Hippocampal formation (tissue), 2 donors: ENCODE data around the gene SERTAD4.
"Not testable (repeated sequence)": the region's sequence is repeated elsewhere in the genome, so short reads cannot be mapped to it uniquely, and the experiment has no call there.

Experiments
- DNase-seq, 2 donors: peaks; one replicate each; lab custom pipeline; 2025; lab: John Stamatoyannopoulos, UW

SERTAD4 gene

DNA sequence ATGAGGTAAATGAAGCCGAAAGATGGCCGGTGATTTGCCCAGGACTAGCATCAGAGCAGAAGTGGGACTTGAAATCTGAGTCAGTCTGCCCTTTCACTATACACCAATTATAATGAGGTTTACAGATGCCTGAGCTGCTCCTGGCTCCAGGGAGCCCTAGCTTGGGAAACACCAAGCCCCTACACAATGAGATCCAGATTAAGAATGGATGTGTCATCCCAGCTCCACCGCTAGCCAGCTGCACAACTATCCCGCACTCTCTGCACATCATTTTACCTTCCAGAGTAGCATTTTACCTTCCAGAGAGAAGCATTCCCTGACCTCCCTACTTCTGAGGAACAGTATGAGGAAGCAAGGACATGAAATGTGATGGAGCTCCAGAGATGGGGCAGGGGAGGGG, 27.0 kb downstream of the SERTAD4 start:
- no peak for DNase-seq

DNA sequence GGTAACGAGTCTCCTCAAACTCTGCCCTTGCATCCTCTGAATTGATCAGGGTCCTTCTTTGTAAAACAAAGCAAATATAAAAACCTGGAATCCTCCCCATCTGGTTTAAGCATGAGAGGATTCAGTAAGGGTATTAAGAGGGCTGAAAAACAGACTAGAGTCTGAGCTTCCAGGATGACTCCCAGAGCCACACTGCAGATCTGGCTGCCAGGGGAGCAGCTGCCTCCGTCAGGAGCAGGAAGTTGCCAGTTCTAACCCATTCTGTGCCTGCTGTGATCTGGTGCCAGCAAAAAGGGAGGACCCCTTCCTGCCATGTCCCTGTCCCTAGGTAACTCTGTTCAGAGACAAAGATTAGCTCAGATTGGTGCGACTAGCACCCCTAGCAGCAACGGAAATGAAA, 27.5 kb downstream of the SERTAD4 start:
- no peak for DNase-seq

GRCh38 chr1:210262167-210262896, 29.7 kb downstream of the SERTAD4 start:
- no peak for DNase-seq

GRCh38 chr1:210262897-210263272, 30.3 kb downstream of the SERTAD4 start:
- no peak for DNase-seq

DNA sequence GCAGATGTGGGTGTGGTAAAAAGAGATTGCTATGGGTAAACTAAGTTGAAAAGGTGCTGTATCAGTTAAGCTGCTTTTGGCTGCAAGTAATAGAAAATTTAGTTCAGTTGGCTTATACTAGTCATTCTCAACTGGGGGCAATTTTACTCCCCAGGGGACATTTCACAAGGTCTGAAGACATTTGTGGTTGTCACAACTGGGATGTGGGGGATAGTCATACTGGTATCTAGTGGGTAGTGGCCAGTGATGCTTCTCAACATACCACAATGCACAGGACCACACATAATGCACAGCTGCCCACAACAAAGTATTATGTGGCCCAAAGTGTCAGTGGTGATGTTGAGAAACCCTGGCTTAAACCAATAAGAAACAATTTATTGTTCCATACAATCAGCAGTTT, 31.4 kb downstream of the SERTAD4 start:
- no peak for DNase-seq

- no peak for DNase-seq
Measured at GRCh38 chr1:210264496-210265380, 32.1 kb downstream of the SERTAD4 start.

DNA sequence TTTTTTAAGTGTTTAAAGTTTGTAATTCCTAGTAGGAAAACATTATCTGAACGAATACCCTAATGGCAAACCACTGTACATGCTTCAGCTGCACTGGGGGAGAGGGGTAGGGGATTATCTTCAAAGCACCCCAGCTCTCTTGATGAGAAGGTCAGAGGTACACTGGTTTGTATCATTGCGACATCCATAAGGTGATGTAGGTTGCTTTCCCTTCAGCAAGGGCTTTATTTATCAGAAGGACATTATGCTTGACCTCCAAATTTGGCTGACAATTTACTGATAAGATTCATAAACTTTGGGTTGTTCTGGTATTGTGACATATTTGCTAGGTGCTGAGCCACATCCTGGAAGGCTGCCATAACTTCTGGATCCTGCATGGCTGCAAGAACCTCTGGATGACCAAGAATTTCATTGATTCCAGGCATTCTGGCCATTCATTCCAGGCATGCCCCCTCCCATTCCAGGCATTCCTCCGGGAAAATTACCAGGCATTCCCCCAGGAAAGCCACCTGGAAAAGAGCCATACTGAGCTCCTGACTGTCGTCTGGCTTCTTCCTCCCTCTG, 32.9 kb downstream of the SERTAD4 start:
- not testable (repeated sequence) for DNase-seq

DNA sequence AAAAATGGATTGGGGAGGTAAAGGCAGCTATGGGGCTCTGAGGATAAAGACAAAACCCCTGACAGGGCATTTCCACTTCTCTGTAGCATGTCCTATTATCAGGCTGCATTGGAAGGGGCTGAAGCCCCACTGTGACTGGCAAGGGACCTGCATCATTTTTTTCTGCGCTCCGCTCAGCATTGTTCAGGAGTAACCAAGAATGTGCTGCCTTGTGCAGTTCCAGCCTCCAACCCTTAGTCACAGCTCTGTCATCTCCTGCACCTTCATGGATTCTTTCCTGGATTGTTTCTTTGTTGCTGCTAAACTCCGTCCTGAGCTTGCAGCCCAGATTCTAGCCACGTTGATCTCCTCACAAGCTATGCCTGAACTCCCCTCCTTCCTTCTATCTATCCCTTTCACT, 37.4 kb downstream of the SERTAD4 start:
- DNase-seq, result no peak

DNA sequence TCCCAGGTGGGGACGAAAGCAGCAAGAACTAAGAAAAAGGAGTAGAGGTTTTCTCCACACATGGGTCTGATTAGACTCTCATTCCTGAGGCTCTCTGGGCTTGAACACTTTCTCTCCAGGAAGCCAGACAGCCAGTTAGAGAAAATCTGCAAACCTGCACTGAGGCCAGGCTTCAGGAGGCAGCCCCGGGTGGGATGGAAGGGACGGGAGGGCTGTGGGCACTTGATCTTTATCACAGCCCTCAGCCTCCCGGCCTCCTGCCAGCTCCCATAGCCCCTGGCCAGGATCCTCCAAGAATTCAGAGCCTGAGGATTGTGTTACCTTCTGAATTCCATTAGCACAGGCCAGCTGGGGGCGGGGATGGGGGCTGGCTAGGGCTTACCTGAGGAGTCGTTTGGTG, 40.1 kb downstream of the SERTAD4 start:
- no peak for DNase-seq

DNA sequence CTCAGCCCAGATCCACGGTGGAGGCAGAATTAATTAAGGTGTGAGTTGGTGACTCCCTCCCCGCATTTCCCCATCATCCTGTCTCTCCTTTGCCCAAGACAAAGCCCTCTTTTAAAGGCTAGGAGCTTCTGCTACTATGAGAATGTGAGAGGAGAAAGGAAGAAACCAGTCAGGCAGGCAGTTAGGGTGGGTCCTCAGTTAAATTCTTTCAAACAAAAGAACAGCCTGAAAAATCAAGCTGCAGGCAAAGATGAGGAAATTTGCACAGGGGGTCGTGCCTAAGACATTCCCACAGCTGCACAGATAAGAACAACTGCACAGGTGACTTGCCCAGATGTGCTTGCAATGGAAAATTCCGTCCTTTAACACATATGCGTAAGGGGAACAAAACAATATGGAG, 47.6 kb downstream of the SERTAD4 start:
- no peak for DNase-seq

DNA sequence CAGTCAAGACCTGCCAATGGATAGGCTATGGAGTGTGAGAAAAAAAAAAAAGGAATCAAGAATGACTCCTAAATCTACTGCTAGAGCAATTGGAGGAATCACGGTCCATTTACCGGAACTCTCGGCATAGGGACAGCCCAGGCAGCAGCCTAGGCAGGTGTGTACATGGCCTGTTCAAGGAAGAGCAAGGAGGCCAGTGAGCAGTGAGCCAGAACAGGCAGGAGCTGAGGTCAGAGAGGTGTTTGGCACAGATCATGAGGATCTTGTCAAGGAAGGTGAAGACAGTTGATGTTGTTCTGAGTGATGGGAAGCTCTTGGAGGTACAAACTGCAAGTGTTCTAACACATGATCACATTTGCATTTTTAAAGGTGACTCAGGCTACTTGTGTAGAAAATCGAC, 55.5 kb downstream of the SERTAD4 start:
- DNase-seq, result no peak

DNA sequence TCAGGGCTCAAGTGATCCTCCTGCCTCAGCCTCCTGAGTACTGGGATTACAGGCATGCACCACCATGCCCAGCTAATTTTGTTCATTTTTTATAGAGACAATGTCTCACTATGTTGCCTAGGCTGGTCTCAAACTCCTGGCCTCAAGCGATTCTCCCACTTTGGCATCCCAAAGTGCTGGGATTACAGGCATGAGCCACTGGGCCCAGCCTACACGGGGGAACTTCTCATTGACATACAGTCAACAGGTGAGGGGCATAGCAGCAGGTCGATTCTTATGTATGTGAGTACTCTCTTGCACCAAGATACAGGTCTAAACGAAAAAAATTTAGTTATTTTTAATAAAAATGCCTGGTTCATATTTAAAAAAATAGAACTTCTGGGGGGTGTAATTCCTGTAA, 56.7 kb downstream of the SERTAD4 start:
- no peak for DNase-seq

DNA sequence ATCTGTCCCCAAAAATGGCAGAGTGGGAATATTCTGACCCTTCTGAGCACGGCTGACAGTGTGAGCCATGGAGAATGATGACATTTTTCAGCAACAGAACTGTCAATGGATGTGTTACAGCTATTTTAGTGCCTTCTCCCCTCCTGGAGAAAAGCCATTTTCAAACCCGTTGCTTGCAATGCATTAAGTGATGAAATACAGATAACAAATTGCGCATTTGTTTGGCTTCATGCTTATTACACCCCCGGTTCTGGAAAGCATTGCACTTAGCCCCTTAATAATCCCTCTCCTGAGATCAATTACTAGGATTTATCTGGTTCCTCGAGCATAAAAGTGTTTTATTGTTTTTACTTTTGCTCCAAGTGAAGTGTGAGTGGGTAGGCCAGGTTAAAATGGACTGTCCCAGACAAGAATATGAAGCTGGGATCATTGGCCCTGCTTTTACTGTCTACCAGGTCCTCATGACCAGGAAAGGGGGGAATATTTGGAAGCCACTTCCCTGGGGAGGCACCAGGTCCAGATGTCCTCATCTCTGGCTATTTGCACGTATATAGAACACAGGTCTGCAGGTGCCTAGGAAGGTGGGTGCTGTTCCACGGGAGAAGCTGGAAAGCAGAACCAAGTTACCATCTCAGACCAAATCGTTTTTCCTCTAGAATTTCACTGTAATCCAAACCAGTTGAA, 58.6 kb downstream of the SERTAD4 start:
- no peak for DNase-seq

GRCh38 chr1:210291786-210292230, 59.2 kb downstream of the SERTAD4 start:
- DNase-seq, result no peak

DNA sequence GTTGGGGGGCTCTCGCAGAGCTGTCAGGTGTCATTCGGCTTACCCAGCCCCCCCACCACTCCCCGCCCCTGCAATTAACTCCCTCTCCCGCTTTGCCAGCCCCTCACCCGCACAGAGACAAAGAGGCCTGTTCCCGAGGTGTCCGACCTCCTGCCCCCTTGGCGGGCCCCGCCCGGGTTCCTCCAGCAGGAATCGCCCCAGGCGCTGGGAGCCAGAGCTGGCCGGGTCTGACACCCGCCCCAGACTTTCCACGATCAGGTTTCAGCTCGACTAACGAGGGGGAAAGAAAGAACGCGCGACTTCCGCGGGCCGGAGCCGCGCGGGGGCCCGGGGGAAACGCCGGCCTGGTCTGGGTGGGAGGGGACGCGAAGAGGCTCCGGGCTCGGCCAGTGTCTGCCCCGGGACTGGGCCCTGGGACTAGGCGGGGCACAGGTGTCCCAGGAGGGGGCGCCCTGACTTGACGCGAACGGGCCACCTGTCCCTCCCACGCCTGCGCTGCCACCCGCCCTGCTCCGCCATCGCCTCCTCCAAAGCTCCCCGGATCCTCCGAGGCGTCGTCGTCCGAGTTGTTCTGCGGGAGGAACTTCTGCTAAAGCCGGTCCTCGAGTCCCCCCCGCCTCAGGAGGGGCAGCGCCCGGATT, 59.8 kb downstream of the SERTAD4 start:
- peak in 1 of 2 donors; percentile 24 for DNase-seq

DNA sequence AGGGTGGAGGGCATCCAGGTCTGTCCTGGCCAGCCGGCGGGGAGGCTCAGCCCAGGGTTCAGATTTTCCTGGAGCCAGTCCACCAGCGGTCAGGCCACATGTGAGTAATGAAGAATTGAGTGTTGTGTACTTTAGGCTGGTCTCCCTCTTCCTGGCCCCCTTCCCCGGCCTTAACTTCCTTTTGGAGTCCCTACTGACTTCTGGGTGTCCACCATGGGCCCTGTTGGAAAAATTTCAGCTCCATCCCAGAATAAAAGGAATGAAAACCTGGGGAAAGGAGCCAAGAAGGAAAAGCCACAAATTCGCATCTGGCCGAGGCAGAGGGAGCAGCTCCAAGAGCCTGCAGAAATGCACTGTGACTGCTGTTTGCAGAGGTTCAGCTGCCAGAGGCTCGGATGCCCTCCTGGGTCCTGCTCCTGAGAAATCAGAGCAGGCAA, 60.6 kb downstream of the SERTAD4 start:
- DNase-seq, result no peak

GRCh38 chr1:210294999-210295745, 62.6 kb downstream of the SERTAD4 start:
- DNase-seq, result no peak
